Prostate gland (tissue), 2 donors: ENCODE measurements around the gene NEBL. TPM values are rescaled to one million over a fixed set of nuclear protein-coding genes. Genes with fewer than 3 reads are reported as not detected.

Experiments used
- DNase-seq: peaks from one replicate; pipeline ENCODE4 v3.0.0-alpha.2; 2019; ENCODE audit warnings: low spot score
- H3K27ac ChIP-seq, 2 donors: fragments of 200-600 bp; sonication (generic); 2 replicates each; pipeline ENCODE4 v1.5.1; 2017 to 2019
- H3K27me3 ChIP-seq: fragments of 200-600 bp; sonication (generic); replicated peaks from 2 replicates; pipeline ENCODE4 v1.5.1; 2019; ENCODE audit not compliant: insufficient read depth
- H3K36me3 ChIP-seq, 2 donors: fragments of 200-600 bp; sonication (generic); 1 replicate in 1 of 2; 2 replicates in 1 of 2; pipeline versions ENCODE4 v1.5.1 to v1.8.1; 2017 to 2019
- H3K4me1 ChIP-seq: fragments of 200-600 bp; sonication (generic); replicated peaks from 2 replicates; pipeline ENCODE4 v1.5.1; 2019
- H3K4me3 ChIP-seq, 2 donors: fragments of 200-600 bp; sonication (generic); 2 replicates each; pipeline ENCODE4 v1.5.1; 2017 to 2019
- H3K9me3 ChIP-seq: fragments of 200-600 bp; sonication (generic); 2 replicates; pipeline ENCODE4 v1.5.1; 2017
- CTCF ChIP-seq, 4 experiments: fragments of 200-600 bp in 2 of 4; fragments of 450-650 bp in 2 of 4; sonication (generic) in 2 of 4; IDR thresholded peaks; 1 replicate in 3 of 4; 2 replicates in 1 of 4; pipeline ENCODE4 v1.5.1; 2016 to 2019; ENCODE audit warnings: antibody characterized with exemption in 4 of 4, mild to moderate bottlenecking in 2 of 4, moderate library complexity in 2 of 4
- POLR2A ChIP-seq: fragments of 450-650 bp; IDR thresholded peaks from one replicate; pipeline ENCODE4 v1.6.1; 2016; ENCODE audit warnings: antibody characterized with exemption, mild to moderate bottlenecking
- POLR2AphosphoS5 ChIP-seq: sonication (generic); formaldehyde crosslinking; IDR thresholded peaks from one replicate; pipeline ENCODE4 v1.6.1; 2017; ENCODE audit warnings: antibody characterized with exemption
- WGBS: methylation state at CpG from one replicate; pipeline ENCODE4 v1.1.5; 2018; 5-methylcytosine and 5-hydroxymethylcytosine counted together
- intact Hi-C: fragments of 100-400 bp; cut with DNase I; formaldehyde crosslinking; loops from one replicate; pipeline ENCODE4 v1.14.2; 2022
- total RNA-seq, 2 donors: library from RNA; depleted of rRNA; stranded (reverse); fragments of >200 nt; gene quantifications; one replicate each; pipeline ENCODE4 v1.1.0, GENCODE V29; 2016

NEBL gene
- total RNA-seq, 2 donors from 2014 or later = 22.5 to 29.0 TPM

- 10% methylated on average over 2 of the region's 2 CpGs for WGBS
- Histone ChIP-seq H3K27me3 (no peaks in the 10 kb centered on the region), H3K27ac (no peak overlapping the region), H3K4me3 (no peak overlapping the region), H3K9me3 (no peaks in the 10 kb centered on the region), H3K36me3 (no peaks in the 10 kb centered on the region), H3K4me1 (no peaks in the 10 kb centered on the region)
- DNase-seq = no peak
- TF ChIP-seq POLR2AphosphoS5 (no peak), CTCF (IDR thresholded peaks at IDR 0.05) (peak in 3 of 4 experiments; percentile 44 to 66 (median 61))
- intact Hi-C loops = loop anchor here (5.0 kb wide), 1 partner anchor 414 kb away; no protein-coding TSS in a partner anchor
These were observed 38.6 kb downstream of the NEBL start for GRCh38 chr10:20858292-20859124.

GRCh38 chr10:20856484-20856883 lies 40.6 kb downstream of the NEBL start:
- Histone ChIP-seq H3K9me3 (no peaks in the 10 kb centered on the region), H3K27me3 (no peaks in the 10 kb centered on the region), H3K36me3 (no peaks in the 10 kb centered on the region), H3K27ac (no peak overlapping the region), H3K4me3 (no peak overlapping the region), H3K4me1 (no peaks in the 10 kb centered on the region)
- no peak for DNase-seq
- no peak for TF ChIP-seq POLR2A
- TF ChIP-seq POLR2AphosphoS5 = no peak
- TF ChIP-seq CTCF (IDR thresholded peaks at IDR 0.05) = no peak
- WGBS = 77% methylated on average over 1 of the region's 1 CpG
- intact Hi-C loops = loop anchor here (5.0 kb wide), 1 partner anchor 416 kb away; no protein-coding TSS in a partner anchor

- H3K4me1 ChIP-seq = no peaks in the 10 kb centered on the region
- H3K9me3 ChIP-seq = no peaks in the 10 kb centered on the region
- no peaks in the 10 kb centered on the region for H3K27me3 ChIP-seq
- no peak for DNase-seq
- intact Hi-C loops = loop anchor here (5.0 kb wide), 1 partner anchor 417 kb away; no protein-coding TSS in a partner anchor
- WGBS = 40% methylated on average over 5 of the region's 5 CpGs
- no peak overlapping the region for H3K4me3 ChIP-seq
- no peaks in the 10 kb centered on the region for H3K36me3 ChIP-seq
- TF ChIP-seq POLR2AphosphoS5 = no peak
- no peak for TF ChIP-seq POLR2A
- TF ChIP-seq CTCF (IDR thresholded peaks at IDR 0.05) = peak in 1 of 4 experiments; percentile 13
- H3K27ac ChIP-seq = no peak overlapping the region
These were observed 41.6 kb downstream of the NEBL start for GRCh38 chr10:20855398-20856038.

- 94% methylated on average over 2 of the region's 2 CpGs for WGBS
- Histone ChIP-seq H3K9me3 (no peaks in the 10 kb centered on the region), H3K27ac (no peak overlapping the region), H3K36me3 (no peaks in the 10 kb centered on the region), H3K4me1 (no peaks in the 10 kb centered on the region), H3K4me3 (no peak overlapping the region), H3K27me3 (no peaks in the 10 kb centered on the region)
- intact Hi-C loops = no loop called here
- no peak for DNase-seq
- TF ChIP-seq POLR2AphosphoS5 (no peak), POLR2A (no peak), CTCF (IDR thresholded peaks at IDR 0.05) (no peak)
These were observed 43.8 kb downstream of the NEBL start for GRCh38 chr10:20853276-20853675.
